Epithelial cell of prostate (primary cell): Measurements from ENCODE around the gene GTPBP4.

Experiments
- DNase-seq: peaks from one replicate; pipeline ENCODE4 v3.0.0-alpha.2; 2011; ENCODE audit warnings: low read depth, low spot score
- H3K27ac ChIP-seq: fragments of 450-650 bp; 2 replicates; pipeline ENCODE4 v1.5.1; 2017; ENCODE audit warnings: mild to moderate bottlenecking

Gene GTPBP4

DNA sequence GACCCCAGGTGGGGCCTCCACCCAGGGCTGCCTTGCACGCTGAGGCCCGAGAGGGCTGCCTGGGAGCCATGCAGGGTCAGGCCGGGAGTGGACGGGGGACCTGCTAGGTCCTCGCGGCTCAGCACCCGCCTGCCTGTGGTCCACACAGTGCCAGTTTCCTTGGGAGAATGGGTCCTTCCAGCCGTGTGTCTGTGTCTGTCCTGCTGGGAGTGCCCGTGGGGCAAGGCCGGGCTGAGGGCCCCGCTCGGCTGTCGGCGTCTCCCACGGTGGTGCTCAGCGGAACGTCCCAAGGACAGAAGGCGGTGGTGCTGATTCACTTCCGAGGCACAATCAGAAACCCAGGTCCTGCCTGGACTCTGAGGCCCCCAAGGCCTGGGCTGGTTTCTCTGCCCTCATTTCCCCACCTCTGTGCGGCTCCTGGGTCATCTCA lies 23.2 kb upstream of the GTPBP4 start:
- no peak for DNase-seq
- no peak overlapping the region for H3K27ac ChIP-seq

DNA sequence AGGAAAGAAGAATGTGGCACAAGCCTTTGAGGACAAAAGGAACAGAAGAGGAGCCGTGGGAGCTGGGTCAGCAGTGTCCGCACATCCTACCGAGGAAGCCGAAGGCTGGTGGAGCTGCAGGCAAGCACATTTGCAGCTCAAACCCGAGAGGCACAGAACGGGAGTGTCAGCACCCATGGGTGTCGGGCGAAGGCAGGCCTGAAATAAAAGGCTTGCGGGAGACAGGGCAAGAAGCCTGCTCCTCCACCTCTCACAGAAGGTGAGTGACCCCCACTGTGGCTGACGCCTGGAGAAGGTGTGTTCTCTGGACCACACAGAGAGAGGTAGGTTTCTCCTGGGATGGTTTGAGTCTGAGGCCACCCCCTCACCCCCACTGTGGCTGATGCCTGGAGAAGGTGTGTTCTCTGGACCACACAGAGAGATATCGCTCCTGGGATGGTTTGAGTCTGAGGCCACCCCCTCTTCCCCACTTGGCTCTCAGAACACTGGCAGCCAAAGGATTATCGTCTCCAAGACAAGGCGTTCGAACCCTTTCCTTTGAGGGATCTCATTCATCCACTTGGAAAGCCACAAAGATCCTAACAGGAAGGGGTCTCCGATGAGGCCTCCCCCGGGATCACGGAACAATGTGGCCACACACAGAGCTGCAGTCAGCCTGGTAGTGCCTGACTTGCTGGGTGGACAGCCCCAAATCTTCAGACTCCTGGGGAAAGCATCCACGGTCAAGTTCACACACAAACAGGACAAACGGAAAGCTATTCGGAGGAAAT lies 21.6 kb upstream of the GTPBP4 start:
- no peak overlapping the region for H3K27ac ChIP-seq
- DNase-seq: no peak

GRCh38 chr10:968546-969199 lies 19.6 kb upstream of the GTPBP4 start:
- no peak for DNase-seq
- no peak overlapping the region for H3K27ac ChIP-seq

DNA sequence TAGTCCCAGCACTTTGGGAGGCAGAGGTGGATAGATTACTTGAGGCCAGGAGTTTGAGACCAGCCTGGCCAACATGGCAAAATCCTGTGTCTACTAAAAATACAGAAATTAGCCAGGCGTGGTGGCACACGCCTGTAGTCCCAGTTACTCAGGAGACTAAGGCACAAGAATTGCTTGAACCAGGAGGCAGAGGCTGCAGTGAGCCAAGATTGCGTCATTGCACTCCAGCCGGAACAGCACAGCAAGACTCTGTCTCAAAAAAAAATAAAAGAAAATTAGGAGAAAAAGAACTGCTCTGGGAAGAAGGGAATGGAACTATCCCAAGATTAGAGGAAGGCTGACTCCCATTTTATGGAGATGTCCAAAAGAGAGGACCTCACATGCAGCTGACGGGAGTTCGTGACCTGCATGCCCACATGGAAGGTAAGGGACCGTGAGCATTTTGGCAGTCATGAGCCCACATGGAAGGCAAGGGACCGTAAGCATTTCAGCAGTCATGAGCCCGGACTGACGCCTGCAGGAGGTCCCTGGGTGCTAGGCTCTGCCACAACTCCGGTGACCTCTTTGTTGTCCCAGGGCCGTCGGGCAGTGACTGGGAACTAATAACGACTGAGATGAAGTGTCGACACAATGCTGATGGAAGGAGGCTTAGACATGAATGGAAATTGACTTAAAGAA lies 18.6 kb upstream of the GTPBP4 start:
- DNase-seq: no peak
- no peak overlapping the region for H3K27ac ChIP-seq

DNA sequence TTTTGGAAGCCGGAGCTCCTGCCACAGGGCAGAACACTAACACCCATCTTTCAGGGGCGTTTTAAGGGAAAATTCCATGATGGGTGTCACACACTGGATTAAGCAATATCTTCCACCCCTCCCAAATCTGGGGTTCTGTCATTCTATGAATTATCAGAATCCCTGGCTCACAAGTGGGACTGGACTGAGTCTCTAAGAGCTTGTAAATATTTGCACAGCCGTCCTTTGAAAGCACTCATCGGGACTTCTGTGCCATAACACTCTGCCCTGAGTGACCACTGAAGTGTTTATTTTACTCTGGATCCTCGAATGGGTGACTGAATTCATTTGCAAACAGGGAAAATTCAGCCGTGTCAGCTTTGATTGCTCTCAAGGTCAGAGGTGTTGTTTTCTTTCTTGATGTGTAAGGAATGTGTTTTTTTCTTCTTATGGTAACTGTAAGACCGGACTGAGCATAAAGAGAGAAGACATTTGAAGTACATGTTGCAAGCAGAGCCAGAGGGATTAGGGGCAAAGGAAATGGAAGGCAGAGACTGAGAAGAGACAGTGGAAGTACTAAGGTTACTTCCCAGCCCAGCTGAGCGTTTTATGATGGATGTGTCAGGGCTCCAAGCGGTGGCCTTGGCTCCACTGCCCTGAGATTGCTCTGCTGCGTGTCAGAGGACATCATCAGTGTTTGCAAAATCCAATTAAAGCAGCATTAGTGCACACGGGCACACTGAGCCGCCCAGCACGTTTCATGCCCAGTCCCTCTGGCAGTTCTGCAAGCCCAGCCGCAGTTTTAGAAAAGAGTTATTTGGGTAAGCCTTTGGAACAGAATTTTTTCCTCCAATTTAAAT lies 17.7 kb upstream of the GTPBP4 start:
- DNase-seq: no peak
- no peak overlapping the region for H3K27ac ChIP-seq

- DNase-seq: no peak
- no peak overlapping the region for H3K27ac ChIP-seq
Observed at GRCh38 chr10:971150-971542, 17.1 kb upstream of the GTPBP4 start.

DNA sequence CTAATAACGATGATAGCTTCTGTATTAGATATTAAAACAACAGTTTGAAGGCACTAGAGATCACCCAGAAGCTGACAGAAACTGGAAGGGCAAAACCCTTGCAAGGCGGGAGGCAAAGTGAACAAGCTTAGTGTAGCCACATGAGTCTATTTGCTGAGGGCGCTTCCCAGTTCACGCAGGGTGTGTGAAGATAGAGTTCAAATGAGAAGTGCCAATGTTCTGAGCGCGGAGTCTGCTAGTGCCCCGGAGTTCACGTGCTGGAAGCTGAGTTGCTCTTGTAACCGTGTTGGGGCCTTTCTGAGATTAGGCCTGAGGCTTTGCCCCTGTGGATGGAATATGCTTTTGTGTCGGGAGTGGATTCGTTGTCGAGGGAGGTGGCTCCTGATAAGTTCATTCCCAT lies 16.6 kb upstream of the GTPBP4 start:
- H3K27ac ChIP-seq: no peak overlapping the region
- DNase-seq: no peak

GRCh38 chr10:972763-973162 lies 15.5 kb upstream of the GTPBP4 start:
- no peak for DNase-seq
- no peak overlapping the region for H3K27ac ChIP-seq

GRCh38 chr10:974038-974784 lies 14.0 kb upstream of the GTPBP4 start:
- no peak for DNase-seq
- no peak overlapping the region for H3K27ac ChIP-seq

DNA sequence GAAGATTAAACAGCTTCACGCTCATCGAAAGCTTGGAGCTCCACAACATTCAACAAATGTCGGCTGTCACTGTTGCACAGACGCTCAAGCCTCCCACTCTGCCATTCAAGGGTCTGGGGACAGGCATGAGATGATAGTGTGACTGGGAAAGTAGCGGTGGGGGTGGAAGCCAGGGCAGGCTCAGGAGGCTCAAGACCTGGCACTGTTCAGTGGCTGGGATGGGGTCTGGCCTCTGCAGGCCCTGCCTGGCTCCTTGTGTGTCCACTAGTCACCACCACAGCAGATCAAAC lies 13.5 kb upstream of the GTPBP4 start:
- DNase-seq: no peak
- no peak overlapping the region for H3K27ac ChIP-seq

DNA sequence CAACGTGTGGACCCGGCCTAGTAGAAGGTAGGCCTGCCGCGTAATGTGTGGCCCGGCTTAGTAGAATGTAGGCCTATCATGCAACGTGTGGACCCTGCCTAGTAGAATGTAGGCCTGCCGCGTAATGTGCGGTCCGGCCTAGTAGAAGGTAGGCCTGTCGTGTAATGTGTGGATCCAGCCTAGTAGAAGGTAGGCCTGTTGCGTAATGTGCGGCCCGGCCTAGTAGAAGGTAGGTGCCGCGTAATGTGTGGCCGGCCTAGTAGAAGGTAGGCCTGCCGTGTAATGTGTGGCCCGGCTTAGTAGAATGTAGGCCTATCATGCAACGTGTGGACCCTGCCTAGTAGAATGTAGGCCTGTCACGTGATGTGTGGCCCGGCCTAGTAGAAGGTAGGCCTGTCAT lies 11.9 kb upstream of the GTPBP4 start:
- no peak for DNase-seq
- H3K27ac ChIP-seq: no peak overlapping the region

DNA sequence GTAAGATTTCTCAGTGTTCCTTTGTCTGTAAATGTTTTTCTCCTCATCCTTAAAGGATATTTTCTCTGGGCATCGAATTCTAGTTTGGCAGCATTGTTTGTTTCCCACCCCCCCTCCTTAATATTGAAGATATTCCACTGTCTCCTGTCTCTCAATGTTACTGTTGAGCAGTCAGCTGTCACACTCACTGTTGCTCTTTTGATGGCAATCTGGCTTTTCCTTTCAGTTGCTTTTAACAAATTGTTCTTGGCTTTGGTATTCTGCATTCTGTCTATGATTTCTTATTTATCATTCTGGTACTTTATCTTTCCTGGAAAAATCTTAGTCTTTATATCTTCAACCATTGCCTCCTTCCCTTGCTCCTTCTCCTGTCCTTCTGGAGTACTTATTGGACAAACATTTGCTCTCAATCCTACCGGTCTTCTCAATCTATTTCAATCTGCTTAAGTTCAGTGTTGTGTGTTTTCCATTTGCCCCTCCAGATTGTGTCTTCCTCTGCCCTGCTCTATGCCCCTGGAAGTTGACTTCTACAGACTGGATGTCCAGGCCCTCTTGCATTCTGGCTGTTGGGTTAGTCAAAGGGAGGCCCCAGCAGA lies 9.3 kb upstream of the GTPBP4 start:
- DNase-seq: no peak
- H3K27ac ChIP-seq: no peak overlapping the region

DNA sequence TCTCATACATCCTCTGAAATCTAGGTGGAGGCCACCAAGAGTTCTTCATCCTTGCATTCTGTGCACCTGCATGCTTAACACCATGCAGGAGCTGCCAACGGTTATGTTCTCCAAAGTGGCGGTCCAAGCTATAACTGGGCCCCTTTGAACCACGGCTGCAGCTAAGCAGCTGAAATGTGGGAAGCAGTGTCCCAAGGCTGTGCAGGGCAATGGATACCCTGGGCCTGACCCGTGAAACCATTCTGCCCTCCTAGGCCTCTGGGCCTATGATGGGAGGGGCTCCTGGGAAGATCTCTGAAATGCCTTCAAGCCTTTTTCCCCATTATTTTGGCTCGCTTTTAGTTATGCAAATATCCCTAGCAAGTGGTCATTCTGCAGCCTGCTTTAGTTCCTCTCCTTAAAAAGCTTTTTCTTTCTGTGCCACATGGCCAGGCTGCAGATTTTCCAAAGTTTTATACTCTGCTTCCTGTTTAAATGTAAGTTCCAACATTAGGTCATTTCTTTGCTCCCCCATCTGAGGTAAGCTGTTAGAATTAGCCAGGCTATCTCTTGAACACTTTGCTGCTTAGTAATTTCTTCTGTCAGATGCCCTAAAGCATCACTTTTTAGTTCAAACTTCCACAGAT lies 7.7 kb upstream of the GTPBP4 start:
- no peak for DNase-seq
- H3K27ac ChIP-seq: no peak overlapping the region

DNA sequence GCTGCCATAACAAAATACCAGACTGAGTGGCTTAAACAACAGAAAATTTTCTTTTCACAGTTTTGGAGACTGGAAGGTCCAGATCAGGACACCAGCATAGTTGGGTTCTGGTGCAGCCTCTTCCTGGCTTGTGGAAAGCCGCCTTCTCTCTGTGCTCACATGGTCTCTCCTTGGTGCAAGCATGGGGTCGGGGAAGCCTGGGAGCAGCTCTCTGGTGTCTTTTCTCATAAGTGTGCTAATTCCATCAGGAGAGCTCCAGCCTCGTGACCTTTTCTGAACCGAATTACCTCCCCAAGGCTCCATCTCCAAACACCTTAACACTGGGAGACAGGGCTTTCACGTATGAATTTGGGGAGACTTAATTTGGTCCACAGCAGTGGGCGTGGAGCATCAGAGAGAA lies 4.8 kb upstream of the GTPBP4 start:
- H3K27ac ChIP-seq: no peak overlapping the region
- no peak for DNase-seq

- no peak for DNase-seq
- no peak overlapping the region for H3K27ac ChIP-seq
Observed at GRCh38 chr10:983971-984655, 4.1 kb upstream of the GTPBP4 start.

- no peak for DNase-seq
- no peak overlapping the region for H3K27ac ChIP-seq
Observed at GRCh38 chr10:985361-985760, 2.9 kb upstream of the GTPBP4 start.

GRCh38 chr10:986137-986825 lies 2.0 kb upstream of the GTPBP4 start:
- peak overlapping the region; percentile 92 for H3K27ac ChIP-seq
- DNase-seq: peak; percentile 70
